Measurements from ENCODE around the gene TCF7L1. TPM values are rescaled to one million over a fixed set of nuclear protein-coding genes. Genes with fewer than 3 reads are reported as not detected.
"Not testable (repeated sequence)": the region's sequence is repeated elsewhere in the genome, so short reads cannot be mapped to it uniquely, and the experiment has no call there.

The TCF7L1 gene, protein sequence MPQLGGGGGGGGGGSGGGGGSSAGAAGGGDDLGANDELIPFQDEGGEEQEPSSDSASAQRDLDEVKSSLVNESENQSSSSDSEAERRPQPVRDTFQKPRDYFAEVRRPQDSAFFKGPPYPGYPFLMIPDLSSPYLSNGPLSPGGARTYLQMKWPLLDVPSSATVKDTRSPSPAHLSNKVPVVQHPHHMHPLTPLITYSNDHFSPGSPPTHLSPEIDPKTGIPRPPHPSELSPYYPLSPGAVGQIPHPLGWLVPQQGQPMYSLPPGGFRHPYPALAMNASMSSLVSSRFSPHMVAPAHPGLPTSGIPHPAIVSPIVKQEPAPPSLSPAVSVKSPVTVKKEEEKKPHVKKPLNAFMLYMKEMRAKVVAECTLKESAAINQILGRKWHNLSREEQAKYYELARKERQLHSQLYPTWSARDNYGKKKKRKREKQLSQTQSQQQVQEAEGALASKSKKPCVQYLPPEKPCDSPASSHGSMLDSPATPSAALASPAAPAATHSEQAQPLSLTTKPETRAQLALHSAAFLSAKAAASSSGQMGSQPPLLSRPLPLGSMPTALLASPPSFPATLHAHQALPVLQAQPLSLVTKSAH
- 6.0 TPM for total RNA-seq
- long read RNA-seq, partial matches to known transcripts, result 1 of 8 reads
- long read RNA-seq, other reads (novel, unspliced or antisense), result 6 of 8 reads

DNA sequence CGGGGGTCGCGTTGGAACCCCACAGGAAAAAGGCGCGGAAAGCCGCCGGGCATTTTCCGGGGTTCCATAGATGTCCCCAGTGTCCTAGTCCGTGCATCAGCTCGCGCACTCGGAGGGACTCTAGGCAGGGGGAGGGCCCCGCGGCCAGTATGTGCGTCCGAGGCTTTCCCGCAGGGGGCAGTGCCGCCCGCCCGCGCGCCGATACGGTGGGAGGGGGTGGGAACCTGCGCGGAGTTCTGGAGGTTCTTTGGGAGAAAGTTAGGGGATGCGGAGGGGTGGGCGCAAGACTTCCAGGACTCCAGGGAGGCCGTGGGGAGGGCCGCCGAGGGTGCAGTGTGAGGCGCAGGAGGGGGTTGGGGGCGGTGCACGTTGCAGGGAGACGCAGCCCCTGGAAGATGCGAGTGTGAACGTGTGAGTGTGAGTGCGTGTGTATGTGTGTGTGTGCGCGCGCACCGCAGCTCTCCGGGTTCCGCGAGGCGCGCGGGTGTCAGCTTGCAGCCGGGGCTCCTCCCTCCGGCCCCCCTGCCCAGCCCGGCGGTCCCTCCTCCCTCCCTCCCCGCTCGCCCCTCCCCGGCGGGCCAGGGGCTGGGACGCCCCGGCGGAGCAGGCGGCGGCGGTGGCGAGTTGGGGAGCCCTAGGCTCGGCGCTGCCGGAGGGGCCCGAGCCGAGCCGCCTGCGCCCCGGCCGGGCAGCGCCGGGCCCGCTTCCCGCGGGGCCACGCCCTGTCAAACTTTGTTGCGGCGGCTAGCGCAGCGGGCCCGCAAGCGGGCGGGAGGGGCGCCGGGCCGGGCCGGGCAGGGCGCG, at the start of gene TCF7L1:
TCF7L1 (plus strand) TSS at position 559 of the 804 bp plus-strand sequence. CDS start 293 bp downstream, outside the sequence.
- intact Hi-C loops (cut with DNase I), result loop anchor here (2.0 to 10.0 kb wide), 3 partner anchors 66 to 152 kb away; no protein-coding TSS in a partner anchor
- DNase-seq (ENCODE audit: low spot score), result peak; percentile 85

DNA sequence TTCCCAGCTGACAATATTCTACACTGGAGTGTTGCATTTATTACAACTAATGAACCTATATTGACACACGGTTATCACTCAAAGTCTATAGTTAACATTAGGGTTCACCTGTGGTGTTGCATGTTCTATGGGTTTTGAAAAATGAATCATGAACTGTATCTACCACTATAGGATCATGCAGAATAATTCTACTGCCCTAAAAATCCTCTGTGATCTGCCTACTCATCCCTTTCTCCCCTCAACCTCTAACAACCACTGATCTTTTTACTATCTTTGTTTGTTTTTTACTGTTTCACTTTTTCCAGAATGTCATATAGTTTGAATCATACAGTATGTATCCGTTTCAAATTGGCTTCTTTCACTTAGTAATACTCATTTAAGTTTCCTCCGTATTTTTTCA, 47.6 kb upstream of the TCF7L1 start:
- intact Hi-C loops (cut with DNase I), result no loop called here
- no peak for DNase-seq (ENCODE audit: low spot score)

DNA sequence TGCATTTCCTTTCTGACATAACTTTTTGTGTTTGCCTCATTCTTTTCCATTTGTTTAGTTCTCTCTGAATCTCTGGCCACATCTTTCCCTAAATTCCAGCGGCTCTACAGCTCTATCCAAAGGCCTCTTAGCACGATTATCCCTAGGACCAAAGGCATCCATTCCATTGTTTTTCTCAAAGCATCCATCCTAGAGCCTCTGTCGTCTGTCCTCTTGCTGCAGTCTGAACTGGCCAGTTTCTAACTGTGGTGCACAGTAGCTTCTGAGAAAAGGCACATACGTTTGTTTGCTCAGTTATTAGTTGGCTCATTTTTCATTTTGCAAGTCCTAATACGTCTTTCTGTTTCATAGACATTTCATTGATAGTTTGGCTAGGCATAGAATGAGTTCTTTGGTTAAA, 45.7 kb upstream of the TCF7L1 start:
- intact Hi-C loops (cut with DNase I), result no loop called here
- DNase-seq (ENCODE audit: low spot score), result no peak

DNA sequence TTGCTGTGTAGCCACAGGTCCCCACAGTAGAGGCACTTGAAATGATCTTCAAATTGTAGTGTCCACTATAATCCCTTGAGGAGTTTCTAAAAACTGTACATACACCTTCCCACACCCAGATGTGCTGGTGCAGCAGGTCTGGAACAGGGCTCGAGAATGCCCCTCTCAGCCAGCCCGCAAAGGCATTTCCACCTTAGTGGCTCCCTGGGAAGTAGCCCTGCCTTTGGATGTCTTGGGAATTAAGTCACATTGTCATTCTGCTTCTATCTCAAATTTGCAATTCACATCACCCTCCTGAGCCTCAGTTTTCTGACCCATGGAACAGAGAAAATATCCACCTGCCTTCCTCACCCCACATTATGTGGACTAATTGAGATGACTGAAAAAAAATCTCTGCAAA, 44.3 kb upstream of the TCF7L1 start:
- intact Hi-C loops (cut with DNase I), result no loop called here
- DNase-seq (ENCODE audit: low spot score), result no peak

DNA sequence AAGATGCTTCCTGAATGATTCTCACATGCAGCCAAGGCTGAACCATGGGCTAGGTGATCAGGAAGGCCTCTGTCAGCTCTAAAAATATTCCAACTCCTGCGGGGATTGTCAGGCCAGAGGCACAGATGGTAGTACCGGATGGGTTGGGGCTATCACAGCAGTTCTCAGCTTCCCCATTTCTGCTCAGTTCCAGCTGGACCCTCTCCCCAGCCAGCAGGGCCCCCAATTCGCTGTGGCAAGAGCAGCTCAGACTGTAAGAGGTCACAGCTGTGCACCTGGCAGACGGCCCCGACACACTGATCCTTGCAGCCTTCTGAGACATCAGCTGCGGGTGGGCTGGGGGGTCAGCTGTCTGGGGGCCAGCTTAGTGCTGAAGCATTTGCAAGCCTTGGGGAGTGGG, 43.6 kb upstream of the TCF7L1 start:
- intact Hi-C loops (cut with DNase I), result no loop called here
- no peak for DNase-seq (ENCODE audit: low spot score)

DNA sequence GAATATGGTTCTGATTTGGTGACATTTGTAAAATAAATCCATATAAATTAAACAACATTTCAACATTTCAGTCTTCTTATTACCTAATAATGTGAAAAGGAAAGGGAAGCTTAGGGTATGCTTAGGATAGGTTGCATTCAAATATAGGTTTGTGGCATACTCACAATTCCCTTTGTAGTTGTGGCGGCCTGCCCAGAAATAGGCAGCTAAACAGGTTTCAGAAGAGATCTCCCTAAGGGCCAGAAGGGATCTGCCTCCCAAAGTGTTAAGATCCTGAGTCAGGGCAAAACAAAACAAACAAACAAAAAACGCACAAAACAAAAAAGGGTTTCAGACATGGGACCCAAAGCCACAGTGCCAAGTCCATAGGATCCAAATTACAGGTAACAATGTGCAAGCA, 41.4 kb upstream of the TCF7L1 start:
- no peak for DNase-seq (ENCODE audit: low spot score)
- intact Hi-C loops (cut with DNase I), result no loop called here

DNA sequence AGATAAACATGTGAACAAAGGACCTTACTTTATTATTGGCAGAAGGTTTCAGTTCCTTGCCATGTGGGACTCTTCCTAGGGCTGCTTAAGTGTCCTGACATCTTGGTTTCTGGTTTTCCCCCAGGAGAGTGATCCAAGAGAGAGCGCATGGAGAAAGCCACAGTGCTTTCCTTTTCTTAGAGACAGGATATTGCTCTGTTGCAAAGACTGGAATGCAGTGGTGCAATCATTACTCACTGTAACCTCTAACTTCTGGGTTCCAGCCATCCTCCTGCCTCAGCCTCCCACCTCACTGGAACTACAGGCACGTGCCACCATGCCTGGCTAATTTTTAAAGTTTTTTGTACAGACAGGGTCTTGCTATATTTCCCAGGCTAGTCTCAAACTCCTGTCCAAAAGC, 38.1 kb upstream of the TCF7L1 start:
- intact Hi-C loops (cut with DNase I), result no loop called here

DNA sequence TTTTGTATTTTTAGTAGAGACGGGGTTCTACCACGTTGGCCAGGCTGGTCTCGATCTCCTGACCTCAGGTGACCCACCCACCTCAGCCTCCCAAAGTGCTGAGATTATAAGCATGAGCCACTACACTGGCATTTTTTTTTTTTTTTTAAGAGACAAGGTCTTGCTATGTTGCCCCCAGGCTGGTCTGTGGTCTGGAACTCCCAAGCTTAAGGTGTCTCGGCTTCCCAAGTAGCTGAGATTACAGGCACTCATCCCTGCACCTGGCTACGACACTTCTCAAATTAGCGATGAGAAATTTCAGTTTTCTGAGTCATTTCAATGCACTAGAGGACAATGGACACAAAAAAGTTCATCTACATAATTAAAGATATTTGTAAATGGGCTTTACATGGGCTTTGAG, 36.6 kb upstream of the TCF7L1 start:
- DNase-seq (ENCODE audit: low spot score), result no peak
- intact Hi-C loops (cut with DNase I), result no loop called here

More for the DNA sequence above, 38.1 kb upstream of the TCF7L1 start:
- no peak for DNase-seq (ENCODE audit: low spot score)

DNA sequence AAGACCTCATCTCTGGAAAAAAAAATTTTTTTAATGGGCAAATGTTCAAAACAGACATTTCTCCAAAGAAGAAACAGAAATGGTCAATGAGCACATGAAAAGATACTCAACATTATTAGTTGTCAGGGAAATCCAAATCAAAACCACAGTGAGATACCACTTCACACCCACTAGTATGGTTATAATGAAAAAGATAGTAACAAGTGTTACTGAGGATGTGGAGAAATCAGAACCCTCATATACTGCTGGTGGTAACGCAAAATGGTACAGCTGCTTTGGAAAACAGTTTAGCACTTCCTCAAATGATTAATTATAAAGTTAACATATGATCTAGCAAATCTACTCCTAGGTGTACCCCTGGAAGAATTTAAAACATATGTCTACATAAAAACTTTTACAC, 29.0 kb upstream of the TCF7L1 start:
- no peak for DNase-seq (ENCODE audit: low spot score)
- intact Hi-C loops (cut with DNase I), result no loop called here

DNA sequence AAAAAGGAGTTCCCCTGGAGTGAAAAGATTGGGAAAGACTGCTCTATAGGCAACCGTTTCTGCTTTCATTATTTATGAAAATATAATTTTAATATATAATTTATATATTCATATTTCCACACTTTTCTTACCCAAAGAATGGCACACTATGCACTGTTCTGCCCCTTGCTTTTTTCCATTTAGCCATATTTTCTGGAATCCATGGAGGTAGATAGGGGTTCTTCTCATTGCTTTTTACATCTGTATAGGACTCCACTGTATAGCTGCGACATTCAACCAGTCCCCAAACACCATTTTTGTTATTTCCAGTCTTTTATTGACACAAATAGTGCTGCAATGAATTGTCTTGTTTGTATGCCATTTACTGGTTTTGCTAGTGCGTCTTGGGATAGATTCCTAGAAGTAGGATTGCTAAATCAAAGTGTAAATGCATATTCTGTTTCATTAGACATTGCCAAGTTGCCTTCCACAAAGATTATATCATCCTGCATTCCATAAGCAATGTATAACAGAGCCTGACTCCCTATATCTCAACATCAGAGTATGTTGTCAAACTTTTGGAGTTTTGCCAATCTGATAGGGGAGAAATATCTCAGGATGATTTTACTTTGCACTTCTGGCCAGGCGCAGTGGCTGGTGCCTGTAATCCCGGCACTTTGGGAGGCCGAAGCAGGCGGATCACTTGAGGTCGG, 26.6 kb upstream of the TCF7L1 start:
- no peak for DNase-seq (ENCODE audit: low spot score)
- intact Hi-C loops (cut with DNase I), result no loop called here

DNA sequence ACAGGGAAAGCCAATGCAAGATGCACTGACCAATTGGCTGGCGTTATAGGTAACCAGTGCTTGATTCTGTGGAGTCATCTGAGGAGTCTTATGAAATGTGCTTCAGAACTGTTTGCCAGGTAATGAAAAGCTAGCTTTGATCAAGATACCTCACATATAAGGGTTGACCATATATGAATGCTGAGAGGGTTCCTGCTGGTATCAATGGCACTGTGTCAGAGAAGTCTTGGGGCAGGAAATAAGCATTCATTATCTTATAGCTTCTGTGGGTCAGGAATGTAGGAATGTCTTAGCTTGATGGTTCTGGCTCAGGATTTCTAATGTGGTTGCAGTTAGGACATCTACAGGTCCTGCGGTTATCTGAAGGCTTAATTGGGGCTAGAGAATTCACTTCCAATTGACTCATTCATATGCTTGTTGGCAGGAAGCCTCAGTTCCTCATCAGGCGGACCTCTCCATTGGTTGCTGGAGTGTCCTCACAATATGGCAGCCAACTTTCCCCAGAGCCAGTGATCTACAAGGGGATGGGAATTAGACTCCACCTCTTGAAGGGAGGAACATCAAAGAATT, 22.1 kb upstream of the TCF7L1 start:
- intact Hi-C loops (cut with DNase I), result no loop called here
- no peak for DNase-seq (ENCODE audit: low spot score)

DNA sequence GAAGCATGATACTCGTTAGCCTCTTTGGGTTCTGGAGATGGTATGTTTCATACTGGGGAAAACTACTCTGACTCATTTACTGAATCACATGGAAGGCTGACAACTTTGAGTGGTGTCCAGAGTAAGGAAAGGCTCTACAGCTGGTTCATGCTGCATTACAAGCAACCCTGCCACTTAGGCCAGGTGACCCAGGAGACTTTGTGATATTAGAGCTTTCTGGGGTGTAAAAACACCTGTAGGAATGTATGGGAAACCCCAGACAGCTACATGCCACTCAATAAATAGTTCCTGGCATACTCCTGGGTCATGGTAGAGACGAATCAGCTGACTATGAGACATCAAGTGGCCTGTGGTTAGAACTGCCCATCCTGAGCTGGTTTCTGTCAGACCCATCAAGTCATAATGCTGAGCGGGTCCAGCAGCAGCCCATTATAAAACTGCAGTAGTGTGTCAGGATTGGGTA, 21.3 kb upstream of the TCF7L1 start:
- intact Hi-C loops (cut with DNase I), result no loop called here
- no peak for DNase-seq (ENCODE audit: low spot score)

DNA sequence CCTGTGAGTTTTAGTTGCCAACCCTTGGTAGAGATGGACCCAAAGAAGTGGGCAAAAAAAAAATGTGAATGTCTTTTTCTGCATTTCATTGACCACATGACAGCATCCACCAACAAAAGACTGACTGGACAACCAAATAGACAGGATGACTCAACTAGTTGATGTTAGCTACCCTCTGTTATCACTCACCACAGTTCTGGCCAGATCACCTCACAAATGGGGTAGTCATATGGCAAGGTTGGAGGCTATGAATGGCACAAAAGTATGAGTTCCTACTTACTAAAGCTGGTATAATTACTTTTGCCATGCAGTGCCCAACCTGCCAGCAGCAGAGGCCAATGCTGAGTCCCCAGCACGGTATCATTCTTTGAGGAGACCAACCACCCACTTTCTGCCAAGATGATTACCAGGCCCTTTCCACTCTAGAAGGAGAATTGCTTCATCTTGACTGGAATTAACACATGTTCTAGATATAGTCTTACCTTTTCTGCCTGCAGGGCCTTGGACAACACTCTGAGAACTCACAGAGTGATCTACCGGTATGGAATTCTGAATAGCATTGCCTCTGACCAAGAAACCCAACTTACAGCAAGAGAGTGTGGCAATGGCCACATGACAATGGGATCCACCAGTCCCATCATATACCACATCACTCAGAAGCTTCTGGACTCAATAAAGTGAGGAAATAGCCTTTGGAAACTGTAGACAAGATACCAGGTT, 20.1 kb upstream of the TCF7L1 start:
- DNase-seq (ENCODE audit: low spot score), result no peak
- intact Hi-C loops (cut with DNase I), result no loop called here

DNA sequence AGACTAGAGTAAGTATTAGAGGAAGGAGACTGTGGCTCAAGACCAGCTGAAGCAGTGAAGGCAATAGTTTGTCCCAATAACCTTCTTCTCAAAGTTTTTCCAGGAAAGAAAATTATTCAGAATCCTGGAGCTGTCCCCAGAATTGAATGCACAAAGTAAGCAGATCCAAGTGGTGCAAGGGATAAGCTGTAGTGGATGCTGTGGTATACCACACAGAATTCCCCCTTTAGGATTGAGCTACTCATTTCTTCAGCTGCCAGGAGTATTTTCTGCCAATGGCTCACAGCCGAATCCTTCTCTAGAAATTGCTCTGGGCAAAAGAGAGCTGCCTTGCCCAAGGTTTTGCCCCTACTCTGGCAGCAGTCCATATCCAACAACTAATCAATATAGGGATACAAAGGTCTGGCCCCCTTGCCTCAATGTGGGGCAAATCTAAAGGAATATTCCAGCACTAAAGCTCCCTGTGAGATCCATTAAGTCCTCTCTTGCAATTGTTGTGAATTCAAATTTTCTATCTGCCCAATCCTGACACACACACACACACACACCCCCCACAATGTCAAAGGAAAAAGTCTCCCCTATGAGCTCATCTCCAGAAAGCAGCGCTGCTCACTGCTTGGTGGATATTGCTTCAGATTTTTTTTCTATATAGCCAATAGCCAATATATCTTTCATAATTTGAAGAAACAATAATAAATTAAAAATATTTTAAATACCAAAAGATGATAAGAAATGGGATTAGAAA, 18.4 kb upstream of the TCF7L1 start:
- DNase-seq (ENCODE audit: low spot score), result no peak
- intact Hi-C loops (cut with DNase I), result no loop called here

DNA sequence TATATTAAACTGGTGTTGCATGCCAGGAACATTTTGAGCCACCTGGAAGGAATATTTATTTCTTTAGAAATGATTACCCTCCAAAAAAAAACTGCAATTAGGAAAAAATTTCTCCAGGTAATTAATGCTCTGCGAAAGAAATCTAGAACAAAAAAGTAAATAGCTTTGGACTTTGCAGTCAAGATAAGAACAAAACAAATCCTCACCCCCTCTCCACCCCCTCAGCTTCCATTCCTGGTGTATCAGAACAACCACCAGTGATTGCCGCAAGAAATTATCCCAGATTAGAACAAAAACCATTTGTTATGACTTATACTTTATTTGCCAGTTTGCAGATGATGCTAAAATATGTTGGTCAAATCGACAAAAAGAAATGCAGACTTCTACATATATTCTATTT, 17.0 kb upstream of the TCF7L1 start:
- intact Hi-C loops (cut with DNase I), result no loop called here
- no peak for DNase-seq (ENCODE audit: low spot score)

DNA sequence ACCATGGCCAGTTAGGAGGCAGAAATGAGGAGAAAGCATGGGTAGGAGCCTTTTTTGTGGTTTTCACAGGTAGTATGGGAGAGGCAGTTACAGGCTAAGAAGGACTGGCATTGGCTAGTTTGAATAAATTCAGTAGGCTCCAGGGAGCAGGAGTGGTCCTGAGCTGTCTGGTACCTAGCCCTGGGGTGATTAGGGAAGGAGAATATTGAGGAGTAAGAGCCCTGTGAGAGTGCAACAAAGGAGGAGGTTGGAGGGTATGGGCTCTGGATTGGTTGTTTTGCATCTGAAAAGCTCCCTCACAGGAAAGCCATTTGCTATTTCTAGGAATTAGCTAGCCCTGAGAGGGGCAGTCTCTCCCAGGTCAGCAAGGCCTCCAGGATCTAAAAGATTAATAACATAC, 13.3 kb upstream of the TCF7L1 start:
- intact Hi-C loops (cut with DNase I), result no loop called here
- DNase-seq (ENCODE audit: low spot score), result no peak

DNA sequence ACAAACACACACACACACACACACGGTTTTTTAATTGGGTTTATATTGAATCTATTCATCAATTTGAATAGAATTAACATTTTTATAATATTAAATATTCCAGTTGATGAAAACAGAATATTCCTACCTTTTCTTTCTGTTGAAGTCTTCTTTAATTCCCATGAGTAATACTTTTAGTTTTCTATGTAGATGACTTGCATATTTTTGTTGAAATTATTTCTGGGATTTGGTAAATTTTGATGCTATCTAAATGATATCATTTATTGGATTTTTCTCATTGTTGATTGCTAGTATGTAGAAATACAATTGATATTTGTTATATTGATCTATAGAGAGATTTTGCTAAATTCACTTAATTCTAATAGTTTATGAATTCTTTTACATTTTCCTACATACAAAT, 12.8 kb upstream of the TCF7L1 start:
- no peak for DNase-seq (ENCODE audit: low spot score)
- intact Hi-C loops (cut with DNase I), result no loop called here

DNA sequence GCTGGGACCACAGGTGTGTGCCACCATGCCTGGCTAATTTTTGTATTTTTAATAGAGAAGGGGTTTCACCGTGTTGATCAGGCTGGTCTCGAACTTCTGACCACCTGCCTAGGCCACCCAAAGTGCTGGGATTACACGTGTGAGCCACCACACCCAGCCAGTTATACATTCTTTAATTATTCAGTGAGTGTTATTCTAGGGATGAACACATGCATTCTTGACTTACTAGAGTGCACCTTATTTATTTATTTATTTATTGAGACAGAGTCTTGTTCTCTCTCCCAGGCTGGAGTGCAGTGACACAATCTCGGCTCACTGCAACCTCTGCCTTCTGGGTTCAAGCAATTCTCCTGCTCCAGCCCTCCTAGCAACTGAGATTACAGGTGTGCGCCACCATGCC, 6.7 kb upstream of the TCF7L1 start:
- intact Hi-C loops (cut with DNase I); DNase-seq (ENCODE audit: low spot score): not testable (repeated sequence)
